GM19438 (cell line): ENCODE data around the gene TYK2.
"Not testable (repeated sequence)": the region's sequence is repeated elsewhere in the genome, so short reads cannot be mapped to it uniquely, and the experiment has no call there.

Source experiments
- ATAC-seq: cut with Tn5 transposase; IDR thresholded peaks from one replicate; pipeline ENCODE4 v1.9.1; 2021; ENCODE audit warnings: low read depth; ENCODE audit not compliant: unreplicated experiment

The TYK2 gene

DNA sequence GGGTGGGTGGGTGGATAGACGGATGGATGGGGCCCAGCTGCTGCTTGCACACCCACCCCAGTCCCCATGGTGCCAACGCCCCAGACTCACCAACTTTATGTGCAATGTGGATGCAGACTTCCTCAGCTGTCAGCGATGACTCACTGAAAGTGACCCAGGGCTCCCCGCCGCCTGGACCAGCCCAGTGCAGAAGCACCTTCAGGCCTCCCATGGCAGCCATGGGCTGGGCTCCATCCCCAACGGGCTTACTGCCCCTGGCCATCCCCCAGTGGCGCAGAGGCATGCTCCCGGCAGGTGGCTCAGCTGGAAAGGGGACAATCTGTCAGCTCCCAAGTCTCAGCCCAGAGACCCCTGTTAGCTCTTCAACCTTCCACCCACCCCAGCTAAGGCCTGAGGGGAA, 2.2 kb downstream of the TYK2 start:
- no peak for ATAC-seq

GRCh38 chr19:10377140-10377640, 3.2 kb downstream of the TYK2 start:
- not testable (repeated sequence) for ATAC-seq

GRCh38 chr19:10374931-10375330, 5.4 kb downstream of the TYK2 start:
- no peak for ATAC-seq

- ATAC-seq: no peak
These were observed 7.7 kb downstream of the TYK2 start for GRCh38 chr19:10372690-10373089.

GRCh38 chr19:10368101-10368803, 12.1 kb downstream of the TYK2 start:
- no peak for ATAC-seq

DNA sequence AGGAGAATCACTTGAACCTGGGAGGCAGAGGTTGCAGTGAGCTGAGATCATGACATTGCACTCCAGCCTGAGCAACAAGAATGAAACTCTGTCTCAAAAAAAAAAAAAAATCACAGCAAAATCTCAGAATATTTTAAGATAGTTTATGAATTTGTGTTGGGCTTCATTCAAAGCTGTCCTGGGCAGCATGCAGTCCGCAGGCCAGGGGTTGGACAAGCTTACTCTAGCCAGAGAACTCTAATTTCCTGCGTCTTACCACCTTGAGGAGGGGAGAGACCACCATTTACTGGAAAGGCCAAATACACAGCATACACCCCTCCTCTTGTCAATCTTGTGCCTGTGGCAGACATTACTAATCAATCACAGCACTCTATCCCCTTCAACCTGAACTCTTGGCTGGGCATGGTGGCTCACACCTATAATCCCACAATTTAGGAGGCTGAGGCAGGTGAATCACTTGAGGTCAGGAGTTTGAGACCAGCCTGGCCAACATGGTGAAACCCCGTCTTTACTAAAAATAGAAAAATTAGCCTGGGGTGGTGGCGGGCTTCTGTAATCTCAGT, 13.3 kb downstream of the TYK2 start:
- not testable (repeated sequence) for ATAC-seq

DNA sequence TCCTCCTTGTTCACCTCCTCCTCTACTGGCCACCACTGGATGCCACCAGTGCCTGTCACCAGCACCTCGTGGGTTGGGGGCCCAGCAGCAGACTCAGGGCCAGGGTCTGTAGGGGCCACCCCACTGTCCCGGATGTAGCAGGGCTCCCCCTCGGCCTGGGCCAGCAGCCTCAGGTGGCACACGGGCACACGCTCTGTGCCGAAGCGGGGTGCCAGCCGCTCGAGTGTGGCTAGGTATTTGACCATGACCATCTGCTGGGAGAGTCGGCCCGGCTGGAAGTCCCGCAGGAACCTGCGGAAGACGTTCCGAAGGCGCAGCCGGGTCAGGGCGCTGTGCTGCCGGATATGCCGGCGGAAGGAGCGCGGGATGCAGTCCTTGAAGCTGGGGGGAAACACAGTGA, 14.9 kb downstream of the TYK2 start:
- ATAC-seq: no peak

DNA sequence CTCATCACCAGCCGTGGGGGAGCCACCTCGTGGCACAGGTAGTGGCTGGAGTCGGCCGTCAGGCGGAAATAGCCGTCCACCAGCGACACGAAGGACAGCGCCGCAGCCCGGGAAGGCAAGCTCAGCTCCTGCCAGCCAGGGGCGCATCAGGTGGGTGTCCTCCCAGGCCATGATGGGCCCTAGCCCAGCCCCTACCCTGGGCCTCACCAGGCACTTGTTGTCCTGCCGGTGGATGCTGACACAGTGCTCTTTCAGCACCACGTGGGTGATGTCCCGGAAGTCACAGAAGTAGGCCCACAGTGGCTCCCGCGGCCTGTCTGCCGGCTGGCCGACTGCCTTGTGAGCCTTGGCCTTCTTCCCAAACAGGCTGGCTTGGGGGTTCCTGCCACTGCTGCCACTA, 15.7 kb downstream of the TYK2 start:
- ATAC-seq: no peak

DNA sequence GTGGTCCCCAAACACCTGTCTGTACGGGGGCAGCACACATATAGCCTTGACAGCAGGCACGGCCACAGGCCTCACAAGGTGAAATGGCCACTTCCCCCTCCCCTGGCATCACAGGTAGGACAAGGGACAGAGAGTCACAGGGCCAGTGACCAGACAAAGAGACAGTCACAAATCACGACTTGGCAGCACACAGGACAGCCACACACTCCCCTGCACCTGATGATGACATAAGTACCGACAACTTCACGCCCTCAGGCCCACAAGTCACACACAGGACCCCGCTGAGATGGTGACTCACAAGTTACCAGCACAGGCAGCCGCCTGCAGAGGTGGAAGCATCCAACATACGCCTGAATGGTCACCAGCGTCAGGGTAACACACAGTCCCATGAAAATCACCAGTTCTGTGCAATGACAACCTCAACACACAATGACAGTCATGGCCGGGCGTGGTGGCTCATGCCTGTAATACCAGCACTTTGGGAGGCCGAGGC, 16.5 kb downstream of the TYK2 start:
- no peak for ATAC-seq

DNA sequence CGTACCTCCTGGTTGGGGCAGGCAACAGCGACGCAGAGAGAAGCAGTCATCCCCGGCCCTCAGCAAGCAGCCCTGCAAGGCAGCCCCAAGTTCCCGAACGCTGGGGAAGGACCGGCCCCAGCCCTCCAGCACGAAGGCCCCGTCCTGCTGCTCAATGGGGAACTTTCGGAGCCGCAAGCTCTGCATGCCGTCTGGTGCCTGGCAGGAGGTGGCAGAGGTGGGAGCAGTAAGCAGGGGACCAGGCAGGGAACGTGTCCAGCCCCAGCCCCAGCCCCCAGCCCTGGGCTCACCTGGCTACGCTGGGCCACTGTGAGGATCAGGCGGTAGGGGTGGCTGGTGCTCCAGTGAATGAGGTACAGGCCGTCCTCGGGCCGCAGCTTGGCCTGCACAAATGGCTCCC, 18.1 kb downstream of the TYK2 start:
- no peak for ATAC-seq

DNA sequence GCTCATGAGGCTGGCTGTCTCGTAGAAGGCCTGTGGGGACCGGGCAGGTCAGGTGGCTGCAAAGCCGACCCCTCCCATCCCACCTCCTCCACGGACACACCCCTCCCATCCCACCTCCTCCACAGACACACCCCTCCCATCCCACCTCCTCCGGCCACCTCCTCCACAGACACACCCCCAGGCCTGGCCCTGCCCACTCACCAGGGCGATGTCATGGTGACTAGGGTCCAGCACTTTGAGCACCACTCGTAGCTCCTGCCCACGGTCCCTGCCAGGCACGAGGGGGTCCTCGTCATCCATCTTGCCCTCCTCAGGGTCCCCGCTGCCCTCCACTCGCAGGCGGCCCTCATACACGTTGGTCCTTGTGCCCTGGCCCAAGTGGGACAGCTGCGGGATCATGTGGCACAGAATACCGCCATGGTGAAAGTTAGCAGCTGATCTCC, 18.8 kb downstream of the TYK2 start:
- no peak for ATAC-seq

GRCh38 chr19:10356431-10356830, 23.9 kb downstream of the TYK2 start:
- no peak for ATAC-seq

GRCh38 chr19:10353793-10354391, 26.5 kb downstream of the TYK2 start:
- no peak for ATAC-seq

- no peak for ATAC-seq
These were observed 27.4 kb downstream of the TYK2 start for GRCh38 chr19:10352764-10353671.

- ATAC-seq: no peak
These were observed 33.9 kb downstream of the TYK2 start for GRCh38 chr19:10346509-10346908.

GRCh38 chr19:10344780-10345179, 35.6 kb downstream of the TYK2 start:
- ATAC-seq: no peak

- no peak for ATAC-seq
These were observed 36.9 kb downstream of the TYK2 start for GRCh38 chr19:10343495-10343894.

DNA sequence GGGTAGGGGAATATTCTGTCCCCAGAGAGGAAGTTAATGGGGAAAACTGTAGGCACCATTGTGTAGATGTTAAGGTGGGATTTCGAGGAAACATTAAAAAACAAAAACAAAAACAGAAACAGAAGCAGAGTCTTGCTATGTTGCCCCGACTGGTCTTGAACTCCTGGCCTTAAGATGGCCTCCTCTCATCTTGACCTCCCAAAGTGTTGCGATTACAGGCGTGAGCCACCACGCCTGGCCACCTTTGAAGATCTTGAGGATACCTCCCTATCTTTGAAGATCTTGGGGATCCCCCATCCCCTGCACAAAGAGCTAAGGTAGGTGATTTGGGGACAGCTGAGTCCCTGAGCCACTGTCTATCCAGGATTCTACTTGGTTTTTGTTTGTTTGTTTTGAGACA, 40.4 kb downstream of the TYK2 start:
- ATAC-seq: no peak

DNA sequence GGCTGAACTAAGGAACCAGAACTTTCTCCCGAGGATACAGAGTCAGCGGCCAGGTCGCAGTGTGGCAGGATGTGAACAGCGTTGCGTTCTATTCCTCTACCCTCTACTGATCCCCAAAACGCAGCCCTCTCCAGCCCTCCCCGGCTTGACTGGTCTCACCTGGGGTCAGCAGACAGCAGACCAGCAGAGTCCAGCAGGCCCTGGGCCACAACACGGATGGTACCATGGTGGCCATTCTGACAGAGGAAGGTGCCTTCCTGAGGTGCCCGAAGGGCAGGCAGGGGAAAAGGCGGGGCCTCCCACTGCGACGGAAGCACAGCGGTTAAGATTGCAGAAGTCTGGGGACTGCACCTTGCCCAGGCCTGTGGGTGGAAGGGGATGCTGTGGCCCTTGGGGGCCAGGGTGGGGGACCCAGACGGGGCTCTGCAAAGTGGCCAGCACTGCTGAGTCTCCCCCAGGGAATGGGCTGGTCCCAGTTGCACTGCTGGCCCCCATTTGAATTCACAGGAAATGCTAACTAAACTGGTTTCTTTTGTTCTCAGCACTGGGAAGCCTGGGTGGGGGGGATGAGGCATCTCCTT, 40.9 kb downstream of the TYK2 start, which contains the start of gene ICAM3:
Gene ICAM3 (minus strand): TSS at position 245 of the 581 bp plus-strand sequence. CDS start 10 bp downstream, at position 235.
- peak; percentile 67 for ATAC-seq

DNA sequence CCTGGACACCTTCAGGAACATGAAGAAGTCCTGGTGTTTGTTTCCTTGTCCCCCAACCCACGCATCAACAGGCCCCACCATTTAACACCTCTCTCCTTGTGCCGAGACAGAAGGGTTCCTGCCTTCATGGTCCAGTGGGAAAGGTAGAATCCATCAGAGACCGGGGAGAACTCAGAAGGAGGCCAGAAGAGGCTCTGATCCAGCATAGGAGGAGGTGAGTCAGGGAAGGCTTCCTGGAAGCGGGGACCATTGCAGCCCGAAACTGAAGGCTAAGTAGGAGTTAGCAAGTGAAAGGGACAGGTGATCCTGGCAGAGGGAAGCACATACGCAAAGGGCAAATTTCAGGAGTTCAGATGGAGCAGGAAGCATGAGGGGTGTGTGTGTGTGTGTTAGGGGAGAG, 41.4 kb downstream of the TYK2 start:
- no peak for ATAC-seq
